HepG2 (cell line): ENCODE measurements around the gene CCR2. TPM values are rescaled to one million over a fixed set of nuclear protein-coding genes. Genes with fewer than 3 reads are reported as not detected.

Experiments
- ATAC-seq: fragments of 200-7000 bp; cut with Tn5 transposase; 3 replicates; pipeline ENCODE4 v1.9.1; 2020; ENCODE audit warnings: mild to moderate bottlenecking, moderate library complexity
- BruUV-seq: library from RNA; stranded (reverse); fragments of 400-500 nt; replicated peaks from 2 replicates; lab custom pipeline; 2021; lab: Mats Ljungman, UMichigan
- CTCF ChIA-PET: fragments of 300-600 bp; formaldehyde crosslinking; extraction: SDS; loops from one replicate; lab custom pipeline; 2021; ENCODE audit warnings: low total read pairs, inconsistent platforms, low intra/inter-chr PET ratio; lab: Yijun Ruan, JAX
- POLR2A ChIA-PET: fragments of 350-600 bp; sonication (Branson Sonifier 250); formaldehyde crosslinking; loops from one replicate; lab custom pipeline; 2020; ENCODE audit warnings: antibody characterized with exemption, inconsistent platforms; lab: Yijun Ruan, JAX
- DNase-seq: peaks from one replicate; pipeline ENCODE4 v3.0.0-alpha.2; 2015; ENCODE audit warnings: low spot score
- FAIRE-seq: peaks from 3 replicates; lab custom pipeline; 2011; peaks lifted over from hg19 to GRCh38; lab: Jason Lieb, UNC
- H2AFZ ChIP-seq: one replicate; pipeline ENCODE4 v1.6.1; 2011; ENCODE audit warnings: low read length, inconsistent platforms
- H3K27ac ChIP-seq: fragments of 300-600 bp; 3 replicates; pipeline ENCODE4 v1.8.0; 2011; ENCODE audit warnings: mixed run types, mild to moderate bottlenecking, mixed read lengths, low read length, inconsistent platforms; ENCODE audit not compliant: insufficient read depth; ENCODE audit errors: extremely low read length
- H3K27me3 ChIP-seq, 2 experiments: fragments of 200-600 bp in 1 of 2; 2 replicates in 1 of 2; 3 replicates in 1 of 2; pipeline versions ENCODE4 v1.6.0 to v1.8.0; 2011; ENCODE audit warnings: low read length in 2 of 2, mild to moderate bottlenecking in 2 of 2, moderate library complexity in 2 of 2, inconsistent platforms in 1 of 2; ENCODE audit not compliant: insufficient read depth in 2 of 2, control insufficient read depth in 1 of 2
- H3K36me3 ChIP-seq, 2 experiments: fragments of 200-600 bp in 1 of 2; replicated peaks in 1 of 2; 2 replicates in 1 of 2; 3 replicates in 1 of 2; pipeline versions ENCODE4 v1.5.1 to v1.8.0; 2011; ENCODE audit warnings: low read length in 2 of 2, inconsistent platforms in 1 of 2; ENCODE audit not compliant: insufficient read depth in 2 of 2, control insufficient read depth in 1 of 2
- H3K4me1 ChIP-seq: 2 replicates; pipeline ENCODE4 v1.5.1; 2012; ENCODE audit warnings: low read length, inconsistent platforms; ENCODE audit not compliant: insufficient read depth
- H3K4me2 ChIP-seq: 2 replicates; pipeline ENCODE4 v1.6.0; 2011; ENCODE audit warnings: low read depth, low read length, inconsistent platforms
- H3K4me3 ChIP-seq, 3 experiments: fragments of 200-600 bp in 1 of 3; sonication (generic), shearing (Covaris generic) in 1 of 3; replicated peaks in 1 of 3; 2 replicates each; pipeline ENCODE4 v1.5.1; 2011 to 2016; ENCODE audit warnings: low read length in 3 of 3, inconsistent platforms in 2 of 3, low read depth in 2 of 3, mild to moderate bottlenecking in 2 of 3, control low read depth in 1 of 3, mixed read lengths in 1 of 3; ENCODE audit not compliant: insufficient read depth in 1 of 3
- H3K79me2 ChIP-seq: one replicate; pipeline ENCODE4 v1.6.1; 2011; ENCODE audit warnings: low read length, inconsistent platforms; ENCODE audit not compliant: insufficient read depth
- H3K9ac ChIP-seq: 2 replicates; pipeline ENCODE4 v1.6.0; 2011; ENCODE audit warnings: mild to moderate bottlenecking, low read depth, low read length, inconsistent platforms; ENCODE audit not compliant: insufficient read depth
- H3K9me3 ChIP-seq: 2 replicates; pipeline ENCODE4 v1.5.1; 2012; ENCODE audit warnings: mild to moderate bottlenecking, low read length
- H4K20me1 ChIP-seq: 2 replicates; pipeline ENCODE4 v1.6.0; 2011; ENCODE audit warnings: inconsistent platforms, mild to moderate bottlenecking, low read length, moderate library complexity; ENCODE audit not compliant: insufficient read depth
- CENPX ChIP-seq: sonication (generic); formaldehyde crosslinking; IDR thresholded peaks from 2 replicates; pipeline ENCODE4 v1.9.0; 2021; ENCODE audit warnings: mild to moderate bottlenecking, missing genetic modification reagents, moderate library complexity
- ETV6 ChIP-seq: sonication (generic); formaldehyde crosslinking; conservative IDR thresholded peaks from 2 replicates; pipeline ENCODE4 v1.4.0; 2020; ENCODE audit warnings: missing genetic modification reagents
- JUN ChIP-seq: sonication (generic); formaldehyde crosslinking; IDR thresholded peaks from 2 replicates; pipeline ENCODE4 v1.4.0; 2020; ENCODE audit warnings: mild to moderate bottlenecking, missing genetic modification reagents
- NAIF1 ChIP-seq: sonication (generic); formaldehyde crosslinking; IDR thresholded peaks from 2 replicates; pipeline ENCODE4 v1.5.0; 2020; ENCODE audit warnings: mild to moderate bottlenecking, missing genetic modification reagents, borderline replicate concordance
- NCOA1 ChIP-seq: sonication (generic); formaldehyde crosslinking; IDR thresholded peaks from 2 replicates; pipeline ENCODE4 v1.9.0; 2021; ENCODE audit warnings: missing genetic modification reagents
- ZBTB49 ChIP-seq: sonication (generic); formaldehyde crosslinking; IDR thresholded peaks from 2 replicates; pipeline ENCODE4 v1.4.0; 2020; ENCODE audit warnings: missing genetic modification reagents, borderline replicate concordance
- ZNF296 ChIP-seq: sonication (generic); formaldehyde crosslinking; conservative IDR thresholded peaks from 2 replicates; pipeline ENCODE4 v1.5.0; 2020; ENCODE audit warnings: mild to moderate bottlenecking, missing genetic modification reagents
- in situ Hi-C: cut with HindIII; loops from 2 replicates; pipeline ENCODE4 v1.10.0; 2017; ENCODE audit warnings: low pct_unique_long_range_greater_than_20kb; ENCODE audit not compliant: extremely low pct_ligation_motif_present
- intact Hi-C: fragments of 100-400 bp; cut with micrococcal nuclease; formaldehyde crosslinking; loops from one replicate; pipeline ENCODE4 v1.10.0; 2022; ENCODE audit not compliant: unreplicated experiment
- polyA plus RNA-seq, 8 experiments: library from polyadenylated mRNA; depleted of rRNA in 3 of 8; stranded (reverse) in 7 of 8; unstranded in 1 of 8; fragments of >200 nt; fragmentation: Illumina TruSeq in 4 of 8; extraction: Trizol in 4 of 8; gene quantifications; 2 replicates each; pipeline versions ENCODE4 v1.2.1 to v1.2.3, GENCODE V29; 2011 to 2016; ENCODE audit warnings: low read depth in 4 of 8, missing spikeins in 1 of 8, mixed read lengths in 1 of 8; ENCODE audit not compliant: insufficient read depth in 1 of 8
- total RNA-seq, 5 experiments: library from RNA; depleted of rRNA; stranded (reverse); fragments of >200 nt; fragmentation: Illumina TruSeq; extraction: Trizol; gene quantifications; 2 replicates each; pipeline ENCODE4 v1.2.3, GENCODE V29; 2016; ENCODE audit warnings: low read depth in 1 of 5
- TF ChIP-seq, protein P1 (sequence below): IDR thresholded peaks from 2 replicates; pipeline ENCODE4 v1.6.1; 2012; ENCODE audit warnings: inconsistent platforms

The CCR2 gene
- total and polyA plus RNA-seq, 2 of the 13 experiments (the other 11 are each of a cell fraction or from before 2014, with no cell fraction given) = not detected

DNA sequence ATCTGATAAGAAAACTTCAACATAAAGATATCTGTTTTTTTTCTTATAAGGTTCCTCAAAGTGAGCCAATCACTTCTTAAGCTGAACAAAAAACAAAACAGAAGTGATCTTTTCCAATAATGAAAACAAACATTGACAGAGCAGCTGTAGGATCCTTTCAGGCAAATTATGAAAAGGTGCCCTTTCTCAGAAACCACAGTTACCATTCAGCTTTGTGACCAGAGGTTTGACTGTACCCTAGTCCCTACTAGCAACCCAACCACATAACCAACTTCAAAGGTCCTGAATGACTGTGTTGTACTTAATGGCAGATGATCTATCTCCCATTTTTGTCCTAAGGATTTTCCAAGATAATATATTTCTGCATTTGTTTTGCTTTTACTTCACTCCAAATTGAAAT lies 39.4 kb upstream of the CCR2 start (continued):
- TF ChIP-seq ZBTB49 (CRISPR knock-in tag) (no peak), CENPX (CRISPR knock-in tag) (no peak), JUN (CRISPR knock-in tag) (no peak), ZNF296 (CRISPR knock-in tag) (no peak)
- TF ChIP-seq, protein P1, sequence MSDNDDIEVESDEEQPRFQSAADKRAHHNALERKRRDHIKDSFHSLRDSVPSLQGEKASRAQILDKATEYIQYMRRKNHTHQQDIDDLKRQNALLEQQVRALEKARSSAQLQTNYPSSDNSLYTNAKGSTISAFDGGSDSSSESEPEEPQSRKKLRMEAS = no peak
- TF ChIP-seq, all 625 proteins: peak for 0

DNA sequence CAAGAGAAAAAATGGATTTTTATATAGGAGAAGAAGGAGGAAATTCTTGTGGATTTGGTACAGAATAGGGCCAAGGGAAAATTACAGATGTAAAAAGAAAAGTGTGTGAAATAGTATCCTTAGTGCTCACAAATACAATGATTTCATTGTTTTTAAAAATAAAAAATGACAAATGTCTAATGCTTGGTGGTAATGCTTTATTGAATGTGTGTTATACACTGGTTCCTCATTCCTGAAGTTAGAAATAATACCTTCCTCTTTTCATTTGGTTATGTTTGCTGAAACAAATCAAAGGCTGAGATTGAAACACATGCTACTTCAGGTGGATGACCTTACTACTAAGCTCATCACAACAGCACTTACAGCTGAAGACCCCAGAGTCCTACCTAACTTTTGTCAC lies 37.7 kb upstream of the CCR2 start:
- intact Hi-C loops (no loop called here), in situ Hi-C loops (no loop called here)
- Histone ChIP-seq H3K36me3 (no peaks in the 10 kb centered on the region), H3K9me3 (no peaks in the 10 kb centered on the region), H3K9ac (no peak overlapping the region), H3K27me3 (no peaks in the 10 kb centered on the region), H3K27ac (no peak overlapping the region), H2AFZ (no peak overlapping the region), H3K4me3 (no peak overlapping the region), H4K20me1 (no peaks in the 10 kb centered on the region), H3K4me1 (no peaks in the 10 kb centered on the region), H3K4me2 (no peak overlapping the region), H3K79me2 (no peaks in the 10 kb centered on the region)
- no peak for ATAC-seq
- no peak for DNase-seq
- ChIA-PET CTCF (no interaction called here), POLR2A (no interaction called here)
- no TSS peak for BruUV-seq
- no peak for FAIRE-seq
- TF ChIP-seq ETV6 (CRISPR knock-in tag) (no peak), NAIF1 (no peak), NCOA1 (CRISPR knock-in tag) (no peak)
